C1 segment of cervical spinal cord (tissue), 14 donors: ENCODE measurements around the gene UNKL.

Source experiments
- DNase-seq, 14 donors: peaks; one replicate each; lab custom pipeline; 2025; lab: John Stamatoyannopoulos, UW

Gene UNKL

DNA sequence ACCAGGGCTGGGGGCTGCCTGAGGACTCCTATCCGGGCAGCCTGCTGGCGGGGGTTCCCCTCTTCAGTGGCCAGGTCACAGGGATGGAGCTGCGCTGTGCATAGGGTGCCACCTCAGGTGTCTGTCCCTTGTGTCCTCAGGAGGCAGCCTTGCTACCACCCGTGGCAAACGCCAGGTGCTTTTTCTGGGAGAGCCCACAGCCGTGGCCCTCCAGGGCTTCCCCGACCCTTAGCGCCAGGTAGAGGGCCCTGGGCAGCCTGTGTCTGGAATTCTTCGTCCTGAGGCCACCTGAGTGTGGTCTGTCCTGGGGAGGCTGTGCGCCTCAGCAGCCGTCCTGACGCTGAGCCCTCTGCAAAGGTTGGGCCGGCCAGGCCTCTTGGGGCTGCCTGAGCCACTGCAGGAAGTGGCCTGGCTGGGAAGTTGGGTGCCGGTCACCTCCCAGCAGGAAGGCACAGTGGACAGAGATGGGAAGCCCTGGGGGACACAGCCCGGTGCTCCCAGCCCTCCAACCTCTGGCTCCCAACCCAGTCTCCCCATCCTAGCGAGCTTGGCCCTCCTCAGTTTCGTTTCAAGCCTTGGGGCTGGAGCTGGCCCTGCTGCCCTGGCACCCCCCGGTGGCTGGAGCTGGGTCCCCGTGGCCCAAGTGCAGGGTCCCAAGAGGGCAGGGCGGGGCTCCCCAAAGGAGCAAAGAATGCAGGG, 88.7 kb downstream of the UNKL start:
- no peak for DNase-seq

DNA sequence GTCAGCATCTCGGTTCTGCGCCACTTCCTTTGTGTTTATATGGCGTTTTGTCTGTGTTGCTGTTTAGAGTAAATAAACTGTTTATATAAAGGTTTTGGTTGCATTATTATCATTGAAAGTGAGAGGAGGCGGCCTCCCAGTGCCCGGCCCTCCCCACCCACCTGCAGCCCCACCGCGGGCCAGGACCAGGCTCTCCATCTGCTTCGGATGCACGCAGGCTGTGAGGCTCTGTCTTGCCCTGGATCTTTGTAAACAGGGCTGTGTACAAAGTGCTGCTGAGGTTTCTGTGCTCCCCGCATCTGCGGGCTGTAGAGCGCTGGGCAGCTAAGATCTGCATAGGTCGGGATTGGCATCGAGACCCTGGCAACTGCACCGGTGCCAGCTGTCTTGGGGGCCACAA, 89.2 kb downstream of the UNKL start:
- peak in 1 of 14 donors; percentile 43 for DNase-seq

DNA sequence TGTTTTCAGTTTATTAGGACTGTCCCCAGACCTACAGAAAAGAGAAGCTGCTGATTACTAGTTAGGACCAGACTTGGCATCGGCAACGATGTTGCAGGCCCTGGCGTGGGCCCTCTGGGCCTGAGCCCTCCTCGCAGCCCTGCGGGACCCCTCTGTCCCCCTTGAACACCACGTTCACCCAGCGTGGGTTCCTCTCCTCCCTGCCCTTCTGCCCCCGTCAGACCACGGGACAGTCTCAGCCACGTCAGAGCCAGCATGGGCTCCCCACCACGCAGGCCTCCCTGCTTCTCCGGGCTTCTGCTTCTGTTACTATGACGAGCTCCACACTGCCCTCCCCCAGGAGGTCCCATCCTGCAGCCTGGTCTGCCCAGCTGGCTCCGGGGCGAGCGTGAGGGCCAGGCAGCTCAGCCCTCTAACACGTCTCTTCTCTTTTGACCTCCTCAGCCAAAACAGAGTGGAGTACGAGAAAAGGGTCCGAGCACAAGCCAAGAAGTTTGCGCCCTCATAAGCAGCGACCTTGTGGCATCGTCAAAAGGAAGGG, 90.1 kb downstream of the UNKL start:
- DNase-seq = peak in 1 of 14 donors; percentile 28

DNA sequence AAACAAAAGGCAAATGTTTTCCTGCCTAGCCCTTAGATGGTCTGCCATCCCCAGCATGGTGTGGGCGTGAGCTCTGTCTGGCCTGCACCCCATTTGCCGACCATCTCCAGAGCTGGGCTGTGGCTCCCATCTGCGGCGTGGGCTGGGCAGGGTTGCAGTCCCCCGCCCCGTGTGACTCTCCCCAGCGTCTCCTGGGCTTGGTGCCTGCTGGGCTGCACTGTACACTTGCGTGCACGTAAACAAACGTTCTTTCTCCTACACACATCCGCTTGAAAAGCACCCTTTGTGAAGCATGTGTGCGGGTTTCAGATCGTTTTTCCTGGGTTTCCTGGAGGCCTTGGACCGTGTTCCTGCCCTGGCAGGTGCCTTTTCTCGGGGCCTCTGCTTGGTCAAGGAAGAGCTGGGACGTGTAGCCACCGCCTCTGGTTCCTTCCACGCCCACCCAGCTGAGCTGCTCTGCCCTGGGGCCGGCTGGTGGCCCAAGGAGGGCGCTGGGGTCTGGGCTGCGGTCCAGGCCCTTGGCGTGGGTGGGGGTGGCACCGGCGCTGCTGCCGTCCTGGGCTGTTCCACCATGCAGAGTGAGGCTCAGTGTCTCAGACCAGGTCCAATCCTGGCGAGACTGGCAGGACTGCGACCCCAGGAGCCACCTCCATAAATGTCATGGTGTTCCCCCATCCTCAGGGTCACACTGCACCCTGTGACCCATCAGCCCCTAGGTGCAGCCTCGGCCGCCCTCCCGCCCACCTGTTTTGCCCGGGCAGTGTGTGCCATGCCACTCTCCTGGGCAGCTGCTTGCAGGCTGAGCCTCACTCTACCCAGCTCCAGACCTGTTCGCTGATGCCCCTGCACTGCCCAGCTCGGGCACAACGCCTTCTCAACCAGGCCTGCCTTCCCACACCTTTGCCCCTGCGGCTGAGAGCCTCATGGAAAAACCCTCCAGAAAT, 90.9 kb downstream of the UNKL start:
- DNase-seq = peak in 10 of 14 donors; percentile 2 to 52 (median 25)

DNA sequence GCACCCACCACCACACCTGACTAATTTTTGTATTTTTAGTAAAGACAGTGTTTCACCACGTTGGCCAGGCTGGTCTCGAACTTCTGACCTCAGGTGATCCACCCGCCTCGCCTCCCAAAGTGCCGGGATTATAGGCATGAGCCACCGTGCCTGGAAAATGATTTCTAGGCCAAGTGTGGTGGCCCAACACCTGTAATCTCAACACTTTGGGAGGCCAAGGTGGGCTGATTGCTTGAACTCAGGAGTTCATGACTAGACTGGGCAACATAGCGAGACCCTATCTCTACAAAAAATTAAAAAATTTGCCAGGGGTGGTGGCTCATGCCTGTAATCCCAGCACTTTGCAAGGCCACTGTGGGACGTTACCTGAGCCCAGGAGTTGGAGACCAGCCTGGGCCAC, 92.1 kb downstream of the UNKL start:
- no peak for DNase-seq

DNA sequence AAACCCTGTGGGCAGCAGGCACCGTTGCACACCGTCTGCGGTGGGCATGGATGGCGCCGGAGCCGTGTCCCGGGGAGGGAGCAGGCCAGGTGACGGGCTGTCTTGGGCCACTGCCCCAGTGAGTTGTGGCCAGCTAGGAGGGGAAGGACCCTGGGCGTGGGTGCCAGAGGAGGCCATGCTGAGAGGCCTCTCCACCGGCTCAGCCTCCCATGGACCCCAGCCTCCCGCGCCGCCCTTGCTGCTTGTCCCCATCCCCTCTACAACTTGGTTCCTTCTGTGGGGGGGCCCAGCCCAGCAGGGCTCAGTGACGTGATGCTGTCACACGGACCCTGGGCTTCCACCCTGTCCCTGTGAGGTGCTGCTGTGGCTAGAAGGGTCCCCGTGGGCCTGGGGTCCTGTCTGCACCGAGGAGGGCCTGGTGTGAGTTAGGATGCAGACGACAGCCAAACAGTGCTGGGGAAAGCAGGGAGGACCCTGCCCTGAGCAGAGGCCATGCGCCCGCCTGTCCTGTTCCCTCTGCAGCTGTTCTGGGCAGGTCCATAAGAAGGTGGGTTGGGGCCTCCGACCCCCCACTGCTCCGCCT, 93.8 kb downstream of the UNKL start:
- no peak for DNase-seq

DNA sequence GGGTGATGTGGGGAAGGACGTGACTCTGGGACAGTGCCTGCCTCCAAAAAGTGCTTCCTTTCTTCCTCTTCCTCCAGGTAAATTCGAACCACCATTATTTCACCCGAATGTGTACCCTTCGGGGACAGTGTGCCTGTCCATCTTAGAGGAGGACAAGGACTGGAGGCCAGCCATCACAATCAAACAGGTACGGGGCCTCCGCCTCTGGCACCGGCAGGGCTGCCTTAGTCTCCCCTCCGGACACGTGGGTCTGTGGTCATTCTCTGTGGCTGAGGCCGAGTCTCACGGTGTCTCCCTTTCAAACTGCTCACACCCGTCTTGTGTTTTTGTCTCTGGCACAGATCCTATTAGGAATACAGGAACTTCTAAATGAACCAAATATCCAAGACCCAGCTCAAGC, 94.4 kb downstream of the UNKL start:
- DNase-seq = no peak

DNA sequence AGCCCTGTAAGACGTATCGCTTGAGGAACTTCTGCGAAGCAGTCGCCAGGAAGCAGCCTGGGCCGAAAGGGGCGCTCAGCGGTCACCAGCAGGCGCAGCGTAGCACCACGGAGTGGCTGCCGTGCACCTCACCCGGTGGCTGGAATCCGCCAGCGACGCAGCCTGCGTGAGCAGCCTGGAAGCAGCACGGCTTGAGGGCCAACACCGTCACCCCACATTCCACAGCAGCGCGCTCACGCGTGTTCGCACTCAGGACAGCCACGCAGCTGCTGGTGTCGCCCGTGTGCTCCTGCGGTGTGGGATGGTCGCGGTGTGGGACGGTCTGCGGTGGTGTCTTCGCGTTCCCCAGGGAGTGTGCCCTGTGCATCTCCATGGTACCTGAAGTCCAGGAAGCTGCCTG, 95.5 kb downstream of the UNKL start:
- no peak for DNase-seq

DNA sequence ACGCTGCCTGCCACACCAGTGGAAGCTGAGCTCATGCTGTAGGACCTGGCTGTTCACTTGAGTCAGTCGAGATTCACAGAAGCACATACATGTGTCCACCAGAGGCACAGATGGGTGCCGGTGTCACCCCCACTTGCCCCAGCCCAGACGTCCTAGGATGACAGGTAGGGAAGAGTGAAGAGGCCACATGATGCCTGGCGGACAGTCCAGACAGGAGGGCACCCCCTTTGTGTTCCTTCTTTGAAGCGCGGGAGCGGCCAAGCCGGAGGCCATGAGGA, 96.3 kb downstream of the UNKL start:
- no peak for DNase-seq

DNA sequence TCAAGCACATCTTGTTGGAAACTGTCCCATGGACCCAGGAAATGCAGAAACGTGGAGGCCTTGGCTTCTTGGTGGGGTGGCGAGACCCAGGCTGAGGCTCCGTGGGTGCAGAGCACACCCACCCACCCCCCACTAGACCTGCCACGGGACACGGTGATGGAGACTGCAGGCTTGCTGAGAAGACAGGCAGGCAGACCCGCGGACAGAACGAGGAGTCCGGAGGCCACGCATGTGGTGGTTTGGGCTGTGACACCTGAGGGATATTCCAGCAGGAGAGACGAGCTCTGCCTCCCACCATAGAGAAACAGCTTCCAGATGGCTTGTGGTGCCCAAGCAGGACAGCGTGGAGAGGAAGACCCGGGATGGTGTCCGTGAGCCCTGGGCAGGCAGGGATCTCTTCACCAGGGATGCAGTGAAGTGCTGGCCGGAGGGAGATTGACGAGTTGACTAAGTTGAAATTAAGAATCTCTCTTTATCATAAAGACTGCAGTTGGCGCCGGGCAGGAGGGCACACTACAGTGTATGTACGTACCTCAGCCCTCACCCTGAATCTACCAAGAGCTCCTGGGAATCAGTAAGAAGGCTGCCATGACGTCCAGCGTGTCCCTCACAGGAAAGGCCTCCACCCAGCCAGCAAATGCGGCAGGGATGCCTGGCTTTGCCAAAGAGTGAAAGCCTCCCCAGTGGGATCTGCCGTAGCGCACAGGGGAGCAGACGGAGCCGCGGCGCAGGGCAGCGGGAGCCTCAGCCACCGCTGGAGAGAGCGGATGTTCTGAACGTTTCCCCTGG, 96.8 kb downstream of the UNKL start:
- no peak for DNase-seq

DNA sequence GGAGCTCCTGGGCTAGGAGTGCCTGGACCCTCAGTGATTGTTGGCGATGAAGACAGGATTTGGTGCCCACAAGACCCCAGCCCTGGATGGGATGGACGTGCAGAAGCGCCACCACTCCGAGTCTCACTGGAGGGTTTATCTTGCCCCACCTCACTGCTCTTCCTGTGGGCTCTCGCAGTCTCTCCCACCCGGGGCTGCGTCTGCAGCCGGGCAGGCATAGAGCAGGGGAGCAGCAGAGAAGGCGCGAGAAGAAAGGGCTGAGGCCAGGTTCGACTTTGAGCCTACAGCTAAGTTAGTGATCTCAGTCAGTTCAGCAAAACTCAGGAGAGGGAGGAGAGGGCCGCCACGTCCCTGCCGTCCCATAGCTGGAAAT, 98.5 kb downstream of the UNKL start:
- DNase-seq = no peak

DNA sequence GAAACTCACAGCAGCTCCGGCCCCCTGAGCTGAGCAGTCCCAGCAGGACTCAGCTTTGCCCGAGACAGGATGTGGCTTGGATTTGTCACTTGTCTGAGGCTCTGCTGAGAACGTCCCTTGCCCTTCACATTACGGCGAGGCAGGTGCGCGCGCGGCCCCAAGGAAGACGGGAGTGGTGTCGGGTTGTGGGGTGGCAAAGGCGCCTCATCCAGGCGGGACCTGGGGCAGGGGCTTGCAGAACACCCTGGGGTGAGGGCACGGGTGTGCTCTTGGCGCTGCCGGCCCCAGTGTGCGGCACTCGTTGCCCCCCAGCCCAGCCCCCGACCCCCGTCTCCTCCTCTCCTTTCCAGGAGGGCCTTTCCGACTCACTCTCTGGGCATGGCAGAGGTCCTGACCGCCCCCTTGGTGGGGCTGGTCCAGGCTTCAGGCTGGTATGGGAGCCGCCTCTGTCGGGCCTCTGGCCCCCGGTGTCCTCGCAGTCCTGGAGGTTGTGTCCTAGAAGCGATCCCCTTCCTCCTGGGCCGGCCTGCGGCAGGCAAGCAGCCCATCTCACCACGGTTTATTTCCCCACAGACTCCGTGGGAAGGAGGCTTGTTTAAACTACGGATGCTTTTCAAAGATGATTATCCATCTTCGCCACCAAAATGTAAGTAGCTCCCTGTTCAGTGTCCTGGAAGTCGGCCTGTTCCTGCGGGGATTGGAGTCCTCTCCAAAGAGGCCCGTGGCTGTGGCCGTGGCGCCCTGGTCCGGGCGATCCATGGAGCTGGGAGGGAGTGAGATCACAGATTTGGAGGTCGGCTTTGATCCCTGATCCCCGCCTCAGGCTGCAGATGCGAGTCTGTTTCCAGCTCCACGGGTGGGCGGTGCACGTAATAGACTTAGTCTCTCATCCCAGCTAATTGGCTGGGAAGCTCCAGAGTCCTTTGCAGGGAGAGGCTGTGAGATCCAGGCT, 99.1 kb downstream of the UNKL start:
- no peak for DNase-seq

DNA sequence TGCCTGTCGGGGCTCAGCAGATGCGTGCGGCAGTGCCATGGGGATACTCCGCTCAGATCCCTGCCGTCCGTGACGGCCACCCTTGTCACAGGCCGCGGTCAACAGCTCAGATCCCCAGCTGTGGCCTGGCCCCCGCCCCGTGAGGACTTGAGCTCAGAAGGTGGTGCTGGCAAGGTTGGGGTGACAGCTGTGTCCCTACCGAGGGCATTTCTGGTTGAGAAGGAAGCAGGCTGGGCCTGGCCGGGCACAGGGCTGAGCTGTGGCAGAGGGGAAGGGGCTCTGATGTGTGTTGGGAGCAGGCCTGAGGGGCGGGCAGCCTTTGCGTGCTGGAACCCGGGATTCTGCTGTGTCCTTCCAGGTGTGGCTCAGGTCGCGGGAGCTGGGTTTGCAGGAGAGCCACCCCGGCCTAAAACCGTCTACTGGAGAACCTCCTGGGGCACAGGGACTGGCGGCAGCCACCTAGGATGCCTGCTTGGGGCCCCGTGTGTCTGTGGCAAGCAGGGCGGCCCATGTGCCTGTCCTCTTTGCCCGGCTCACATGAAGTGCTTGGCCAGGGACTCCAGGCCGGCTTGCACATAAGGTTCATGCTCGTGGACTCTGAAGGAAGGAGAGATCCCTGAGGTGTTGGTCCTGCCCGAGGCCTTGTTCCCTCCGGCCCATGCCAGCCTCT, 100.0 kb downstream of the UNKL start:
- DNase-seq = no peak

DNA sequence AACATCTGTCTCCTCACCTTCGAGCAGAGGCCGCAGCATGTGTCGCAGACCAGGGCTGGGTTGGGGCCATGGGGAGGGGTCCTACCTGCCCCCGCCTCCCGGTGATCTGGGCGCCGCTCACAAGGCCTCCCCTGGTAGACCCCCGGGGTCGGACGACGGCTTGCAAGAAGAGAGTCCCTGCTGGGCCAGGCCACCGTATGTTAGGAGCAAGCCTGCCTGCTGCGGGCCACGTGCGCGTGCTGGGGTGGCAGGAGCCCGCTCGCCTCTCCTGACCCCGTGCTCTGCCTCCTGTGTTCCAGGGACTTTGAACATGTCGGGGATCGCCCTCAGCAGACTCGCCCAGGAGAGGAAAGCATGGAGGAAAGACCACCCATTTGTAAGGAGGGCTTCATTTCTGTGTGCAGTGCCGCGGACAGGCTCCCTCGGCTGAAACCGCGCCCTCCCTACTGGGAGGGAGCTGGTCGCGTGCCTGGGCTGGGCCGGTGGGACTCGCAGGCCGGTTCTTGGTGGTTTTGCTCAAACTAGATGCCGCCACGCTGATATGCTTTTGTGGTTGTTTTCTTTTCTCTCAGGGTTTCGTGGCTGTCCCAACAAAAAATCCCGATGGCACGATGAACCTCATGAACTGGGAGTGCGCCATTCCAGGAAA, 100.7 kb downstream of the UNKL start:
- DNase-seq = no peak
